NB4 (cell line): ENCODE results near the gene DAGLA.

Experiments used
- MYC ChIP-seq: IDR thresholded peaks from 2 replicates; pipeline ENCODE4 v1.6.1; 2011; ENCODE audit warnings: low read depth, low read length
- POLR2A ChIP-seq: IDR thresholded peaks from 2 replicates; pipeline ENCODE4 v1.6.1; 2011; ENCODE audit warnings: mild to moderate bottlenecking; ENCODE audit not compliant: insufficient read length; ENCODE audit errors: extremely low read depth
- TF ChIP-seq, protein P1 (sequence below): IDR thresholded peaks from one replicate; pipeline ENCODE4 v1.5.1; 2012; ENCODE audit warnings: low read depth, low read length
- TF ChIP-seq, protein P2 (sequence below): IDR thresholded peaks from 2 replicates; pipeline ENCODE4 v1.6.1; 2011; ENCODE audit warnings: low read depth, low read length

GRCh38 chr11:61635304-61635703 lies 44.9 kb upstream of the DAGLA start:
- TF ChIP-seq, protein P1, sequence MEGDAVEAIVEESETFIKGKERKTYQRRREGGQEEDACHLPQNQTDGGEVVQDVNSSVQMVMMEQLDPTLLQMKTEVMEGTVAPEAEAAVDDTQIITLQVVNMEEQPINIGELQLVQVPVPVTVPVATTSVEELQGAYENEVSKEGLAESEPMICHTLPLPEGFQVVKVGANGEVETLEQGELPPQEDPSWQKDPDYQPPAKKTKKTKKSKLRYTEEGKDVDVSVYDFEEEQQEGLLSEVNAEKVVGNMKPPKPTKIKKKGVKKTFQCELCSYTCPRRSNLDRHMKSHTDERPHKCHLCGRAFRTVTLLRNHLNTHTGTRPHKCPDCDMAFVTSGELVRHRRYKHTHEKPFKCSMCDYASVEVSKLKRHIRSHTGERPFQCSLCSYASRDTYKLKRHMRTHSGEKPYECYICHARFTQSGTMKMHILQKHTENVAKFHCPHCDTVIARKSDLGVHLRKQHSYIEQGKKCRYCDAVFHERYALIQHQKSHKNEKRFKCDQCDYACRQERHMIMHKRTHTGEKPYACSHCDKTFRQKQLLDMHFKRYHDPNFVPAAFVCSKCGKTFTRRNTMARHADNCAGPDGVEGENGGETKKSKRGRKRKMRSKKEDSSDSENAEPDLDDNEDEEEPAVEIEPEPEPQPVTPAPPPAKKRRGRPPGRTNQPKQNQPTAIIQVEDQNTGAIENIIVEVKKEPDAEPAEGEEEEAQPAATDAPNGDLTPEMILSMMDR, result no peak
- TF ChIP-seq POLR2A, result no peak
- TF ChIP-seq, protein P2, sequence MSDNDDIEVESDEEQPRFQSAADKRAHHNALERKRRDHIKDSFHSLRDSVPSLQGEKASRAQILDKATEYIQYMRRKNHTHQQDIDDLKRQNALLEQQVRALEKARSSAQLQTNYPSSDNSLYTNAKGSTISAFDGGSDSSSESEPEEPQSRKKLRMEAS, result no peak
- TF ChIP-seq MYC, result no peak
